Fibroblast of skin of left biceps (primary cell): ENCODE data around the gene TUBA4B.
"Not testable (repeated sequence)": the region's sequence is repeated elsewhere in the genome, so short reads cannot be mapped to it uniquely, and the experiment has no call there.

ENCODE experiments used
- DNase-seq, 2 experiments: peaks; one replicate each; pipeline ENCODE4 v3.0.0-alpha.2; 2013; ENCODE audit warnings: low read depth in 2 of 2

The TUBA4B gene

DNA sequence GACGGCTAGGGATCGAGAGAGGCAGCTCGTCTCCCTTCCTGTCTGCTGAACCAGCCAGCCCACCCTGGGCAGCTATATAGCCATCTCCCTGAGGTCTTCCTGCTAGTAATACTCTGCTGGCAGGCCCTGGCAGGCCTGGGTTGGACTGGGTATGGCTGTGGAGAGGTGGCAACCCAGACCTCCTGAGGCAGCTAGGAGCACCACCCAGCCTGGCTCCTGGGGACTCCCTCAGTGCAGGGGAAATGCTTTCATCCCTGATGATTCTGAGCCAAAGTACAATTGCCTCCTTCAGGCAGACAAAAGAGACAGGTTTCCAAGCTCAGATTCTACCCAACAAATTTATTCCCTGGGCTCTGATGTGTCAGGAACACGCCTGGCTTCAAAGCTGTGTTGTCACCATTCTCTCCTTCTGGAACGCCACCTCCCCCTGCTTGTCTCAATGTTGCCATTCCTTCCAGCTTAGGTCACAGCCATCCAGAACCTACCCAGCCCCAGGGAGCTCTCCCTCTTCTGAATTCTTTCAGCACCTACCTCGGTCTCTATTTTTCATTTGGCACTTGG, 21.4 kb downstream of the TUBA4B start:
- DNase-seq = peak; percentile 49 to 50

DNA sequence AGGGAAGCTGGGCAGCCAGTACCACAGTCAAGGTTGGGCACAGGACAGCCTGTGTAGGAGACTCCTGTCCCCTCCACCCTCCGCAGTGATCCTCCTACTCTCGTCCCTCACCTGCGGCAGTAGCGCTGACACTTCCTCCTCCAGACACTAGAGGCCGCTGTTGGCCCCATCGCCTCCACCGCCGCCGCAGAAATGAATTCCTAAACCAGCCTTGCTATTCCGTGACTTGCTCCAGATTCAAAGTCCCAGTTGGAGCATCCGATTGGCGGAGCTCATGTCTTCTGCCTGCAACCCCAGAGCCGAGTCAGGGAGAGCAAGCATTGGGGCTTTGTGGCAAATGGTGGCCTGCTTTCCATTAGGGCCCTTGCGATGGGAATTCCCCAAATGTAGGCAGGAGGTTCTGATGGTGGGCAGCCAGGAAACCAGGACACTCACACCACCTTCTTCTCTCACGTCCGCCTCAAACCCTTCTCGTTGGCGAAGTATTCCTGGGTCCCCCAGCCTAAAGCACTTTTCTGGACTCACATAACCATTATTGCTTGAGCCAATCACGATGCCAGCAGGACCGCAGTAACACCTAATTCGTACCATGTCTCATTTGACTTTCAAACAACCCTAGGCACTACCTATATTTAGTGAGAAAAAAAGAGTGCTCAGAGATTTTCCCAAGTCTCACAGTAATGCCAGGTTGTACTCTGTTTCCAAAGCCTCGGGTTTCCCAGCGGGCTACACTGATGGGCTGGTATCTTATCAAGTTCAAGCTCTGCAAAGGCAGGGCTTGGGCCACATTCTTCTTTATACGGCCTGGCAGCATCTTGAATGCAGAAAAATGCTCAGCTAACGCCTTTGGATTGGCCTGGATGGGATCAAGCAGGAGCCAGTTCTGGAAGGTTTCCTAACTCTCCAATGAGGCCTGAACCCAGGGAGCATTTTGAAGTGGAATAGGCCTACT, 24.9 kb downstream of the TUBA4B start:
- peak; percentile 46 to 54 for DNase-seq

DNA sequence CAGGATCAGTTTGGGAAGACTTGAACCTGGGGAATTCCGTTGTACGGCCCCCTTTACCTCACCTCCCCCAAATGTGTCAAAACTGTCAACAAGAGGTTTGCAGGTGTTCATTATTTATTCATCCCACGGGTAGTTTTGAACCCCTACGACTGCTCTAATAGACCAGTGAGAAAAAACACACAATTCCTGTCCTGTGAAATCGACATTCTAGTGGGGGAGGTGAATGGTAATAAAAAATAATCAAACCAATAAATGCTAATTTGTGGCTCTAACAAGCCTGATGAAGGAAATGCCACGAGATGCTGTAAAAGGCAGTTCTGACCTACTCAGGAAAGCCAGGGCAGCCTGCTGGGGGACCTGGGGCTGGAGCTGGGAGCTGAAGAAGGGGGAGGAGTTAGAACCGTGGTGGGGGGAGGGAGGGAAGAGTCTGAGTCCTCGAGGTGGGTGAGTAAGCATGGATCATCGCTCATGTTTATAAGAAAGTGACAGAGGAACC, 25.7 kb downstream of the TUBA4B start:
- DNase-seq = no peak

- peak; percentile 98 for DNase-seq
Observed at GRCh38 chr2:219279151-219279915, 26.3 kb downstream of the TUBA4B start, which contains the start of gene DNAJB2. TSS of gene DNAJB2 (plus strand) at chr2:219279366. CDS start at chr2:219279834, 468 bp downstream.

DNA sequence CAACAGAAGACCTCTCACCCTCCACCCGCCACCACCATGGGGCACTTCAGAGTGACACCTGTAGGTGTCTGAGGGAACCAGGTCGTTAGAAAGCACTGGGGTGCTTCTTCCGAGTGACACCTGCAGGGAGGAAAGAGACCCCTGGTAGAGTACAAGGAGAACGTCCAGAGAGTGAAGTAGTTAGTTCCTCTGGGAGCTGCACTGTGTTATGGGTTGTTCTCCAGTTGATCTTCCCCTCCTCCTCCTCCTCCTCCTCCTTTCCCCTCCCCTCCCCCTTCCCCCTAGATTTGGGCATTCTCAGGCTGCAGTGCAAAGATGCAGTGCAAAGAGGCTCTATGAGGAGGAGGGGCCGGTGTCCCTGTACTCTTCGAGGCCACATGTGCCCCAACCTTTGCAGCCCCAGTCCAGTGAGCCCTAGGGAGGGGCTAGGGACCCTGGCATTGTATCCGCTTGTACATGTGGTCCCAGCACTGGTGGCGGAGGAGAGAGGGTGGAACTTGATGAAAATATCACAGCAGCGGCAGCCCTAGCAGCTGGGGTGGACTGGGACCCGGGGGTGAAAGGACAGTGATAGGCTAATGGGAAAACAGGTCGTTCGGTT, 27.0 kb downstream of the TUBA4B start:
- DNase-seq = no peak

DNA sequence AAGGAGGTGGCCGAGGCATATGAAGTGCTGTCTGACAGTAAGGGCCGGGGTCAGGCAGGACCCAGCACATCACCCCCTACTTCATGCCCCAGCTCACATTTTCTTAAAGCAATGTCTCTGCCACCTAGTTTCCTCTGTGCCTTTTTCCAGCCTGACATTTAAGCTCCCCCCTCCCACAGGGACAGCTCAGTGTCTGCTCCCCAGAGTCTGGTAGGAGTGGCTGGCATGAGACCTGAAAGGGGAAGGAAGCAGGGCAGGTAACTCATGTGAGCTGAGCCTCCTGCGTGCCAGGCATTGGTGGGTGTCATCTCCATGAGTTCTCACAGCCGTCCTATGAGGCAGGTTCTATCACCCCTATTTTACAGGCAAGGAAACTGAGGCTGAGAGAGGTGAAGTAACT, 27.6 kb downstream of the TUBA4B start:
- DNase-seq = no peak

DNA sequence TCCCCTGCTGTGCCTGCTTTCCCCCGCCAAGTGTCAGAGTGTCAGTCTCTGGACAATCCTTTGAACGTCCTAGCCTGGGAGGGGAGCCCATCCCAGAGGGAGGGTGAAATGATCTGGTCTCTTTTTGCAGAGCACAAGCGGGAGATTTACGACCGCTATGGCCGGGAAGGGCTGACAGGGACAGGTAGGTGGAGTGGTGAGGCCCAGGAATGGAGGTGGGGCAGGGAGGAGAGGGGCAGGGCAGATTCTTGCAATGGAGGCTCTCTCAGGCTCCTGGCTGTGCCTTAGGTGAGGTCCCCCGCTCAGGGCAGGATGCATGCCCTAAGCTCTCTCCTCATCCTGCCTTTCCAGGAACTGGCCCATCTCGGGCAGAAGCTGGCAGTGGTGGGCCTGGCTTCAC, 28.5 kb downstream of the TUBA4B start:
- no peak for DNase-seq

- DNase-seq = no peak
Observed at GRCh38 chr2:219282375-219282774, 29.3 kb downstream of the TUBA4B start.

DNA sequence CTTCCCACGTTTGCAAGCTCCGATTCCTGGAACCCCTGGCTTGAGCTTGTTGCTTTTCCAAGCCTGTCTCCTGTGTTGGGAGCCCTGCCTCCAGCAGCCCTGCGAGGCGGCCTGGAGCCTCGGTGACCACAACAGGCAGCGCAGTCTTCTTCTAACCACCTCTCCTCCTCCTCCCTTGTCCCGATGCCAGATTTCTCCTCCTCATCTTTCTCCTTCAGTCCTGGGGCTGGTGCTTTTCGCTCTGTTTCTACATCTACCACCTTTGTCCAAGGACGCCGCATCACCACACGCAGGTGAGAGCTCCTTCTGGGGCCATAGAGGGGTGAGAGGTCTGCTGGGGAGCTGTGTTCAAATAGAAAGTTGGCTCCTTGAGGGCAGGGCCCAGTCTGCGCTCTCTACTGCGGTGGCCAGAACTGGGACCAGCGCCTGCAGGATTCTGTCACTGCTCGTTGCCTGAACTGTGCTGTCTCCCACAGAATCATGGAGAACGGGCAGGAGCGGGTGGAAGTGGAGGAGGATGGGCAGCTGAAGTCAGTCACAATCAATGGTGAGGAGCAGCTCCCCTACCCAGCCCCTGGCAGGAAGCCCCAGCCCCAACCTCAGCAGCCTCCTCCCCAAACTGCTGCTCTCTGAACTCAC, 30.0 kb downstream of the TUBA4B start:
- DNase-seq = no peak

DNA sequence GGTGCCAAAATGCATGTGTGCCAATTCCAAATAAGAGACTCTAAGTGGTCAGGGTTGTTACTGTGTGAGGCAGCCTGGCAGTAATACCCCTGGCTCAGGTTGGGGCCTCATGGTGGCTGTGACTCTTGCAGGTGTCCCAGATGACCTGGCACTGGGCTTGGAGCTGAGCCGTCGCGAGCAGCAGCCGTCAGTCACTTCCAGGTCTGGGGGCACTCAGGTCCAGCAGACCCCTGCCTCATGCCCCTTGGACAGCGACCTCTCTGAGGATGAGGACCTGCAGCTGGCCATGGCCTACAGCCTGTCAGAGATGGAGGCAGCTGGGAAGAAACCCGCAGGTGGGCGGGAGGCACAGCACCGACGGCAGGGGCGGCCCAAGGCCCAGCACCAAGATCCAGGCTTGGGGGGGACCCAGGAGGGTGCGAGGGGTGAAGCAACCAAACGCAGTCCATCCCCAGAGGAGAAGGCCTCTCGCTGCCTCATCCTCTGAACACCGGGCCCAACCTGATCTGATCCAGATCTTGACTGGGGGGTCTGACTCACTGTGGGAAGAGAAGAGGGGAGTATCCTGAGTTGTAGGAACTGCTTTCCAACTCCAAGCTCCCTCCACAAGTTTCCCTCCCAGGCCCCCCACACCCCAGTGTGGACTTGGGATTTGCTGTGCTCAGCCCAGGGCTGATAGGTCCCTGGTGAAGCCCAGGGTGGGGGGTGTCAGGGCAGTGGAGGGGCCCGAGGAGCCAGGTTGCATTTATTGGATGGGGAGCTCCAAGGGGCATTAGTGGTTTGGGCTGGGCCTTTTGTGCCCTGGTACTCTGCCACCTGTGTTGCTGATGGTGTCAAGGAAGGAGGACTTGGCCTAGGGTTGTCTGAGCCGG, 31.7 kb downstream of the TUBA4B start:
- no peak for DNase-seq

DNA sequence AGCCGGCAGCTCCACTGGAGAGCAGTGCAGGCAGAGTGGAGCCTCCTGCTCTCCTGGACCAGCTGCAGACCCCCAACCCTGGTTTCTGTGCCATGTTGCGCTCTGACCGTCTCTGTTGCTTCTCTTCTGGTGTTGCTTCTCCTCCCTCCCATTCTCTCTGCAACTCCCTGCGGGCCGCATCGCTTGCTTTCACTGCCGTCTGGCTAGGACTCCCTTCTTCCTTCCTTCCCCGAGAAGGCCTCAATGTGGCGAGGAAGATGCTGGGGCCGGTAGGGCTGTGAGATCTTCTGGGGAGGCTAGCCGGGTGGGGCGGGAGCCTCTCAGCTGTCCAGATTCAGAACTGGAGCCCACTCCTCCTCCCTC, 32.3 kb downstream of the TUBA4B start:
- no peak for DNase-seq

GRCh38 chr2:219285894-219286425, 32.9 kb downstream of the TUBA4B start:
- peak; percentile 30 to 31 for DNase-seq

DNA sequence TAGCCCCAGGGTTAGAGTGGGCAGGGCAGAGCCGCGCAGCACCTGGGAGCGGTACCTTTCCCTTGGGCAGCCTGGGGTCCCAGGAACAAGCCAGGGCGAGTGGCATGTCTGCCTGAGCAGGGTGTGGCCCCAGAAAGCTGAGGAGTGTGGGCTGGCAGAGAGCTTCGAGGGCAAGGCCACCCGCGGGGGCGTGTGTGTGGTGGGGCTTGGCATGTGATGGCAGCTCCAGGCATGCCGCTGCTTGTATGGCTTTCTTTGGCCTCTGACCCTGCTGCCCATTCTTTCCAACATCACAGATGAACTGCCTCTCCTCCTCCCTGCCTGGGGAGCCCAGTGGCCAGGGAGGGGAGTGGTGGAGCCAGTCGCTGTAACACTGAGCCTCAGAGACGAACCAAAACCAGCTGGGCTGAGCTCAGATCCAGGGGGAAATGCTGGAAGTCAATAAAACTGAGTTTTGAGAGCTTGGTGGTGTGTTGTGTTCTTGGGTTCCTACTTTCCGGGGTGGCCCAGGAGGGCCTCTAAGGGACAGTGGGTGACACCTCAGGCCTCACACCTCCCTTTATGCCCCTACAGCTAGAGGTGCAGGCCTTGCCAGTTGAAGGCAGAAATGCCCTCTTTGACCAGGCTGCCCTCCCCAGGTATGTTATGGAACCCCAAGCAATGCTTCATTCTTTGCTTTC, 33.5 kb downstream of the TUBA4B start:
- DNase-seq = no peak

DNA sequence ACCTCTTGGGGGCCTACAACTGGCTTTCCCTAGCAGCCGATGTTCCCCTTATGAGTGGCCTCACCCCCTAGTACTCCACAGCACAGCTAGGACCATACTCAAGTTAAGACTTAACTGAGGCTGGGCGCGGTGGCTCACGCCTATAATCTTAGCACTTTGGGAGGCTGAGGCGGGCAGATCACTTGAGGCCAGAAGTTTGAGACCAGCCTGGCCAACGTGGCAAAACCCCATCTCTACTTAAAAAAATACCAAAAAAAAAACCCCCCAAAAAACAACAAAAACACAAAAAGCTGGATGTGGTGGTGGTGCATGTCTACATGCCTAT, 34.0 kb downstream of the TUBA4B start:
- not testable (repeated sequence) for DNase-seq

DNA sequence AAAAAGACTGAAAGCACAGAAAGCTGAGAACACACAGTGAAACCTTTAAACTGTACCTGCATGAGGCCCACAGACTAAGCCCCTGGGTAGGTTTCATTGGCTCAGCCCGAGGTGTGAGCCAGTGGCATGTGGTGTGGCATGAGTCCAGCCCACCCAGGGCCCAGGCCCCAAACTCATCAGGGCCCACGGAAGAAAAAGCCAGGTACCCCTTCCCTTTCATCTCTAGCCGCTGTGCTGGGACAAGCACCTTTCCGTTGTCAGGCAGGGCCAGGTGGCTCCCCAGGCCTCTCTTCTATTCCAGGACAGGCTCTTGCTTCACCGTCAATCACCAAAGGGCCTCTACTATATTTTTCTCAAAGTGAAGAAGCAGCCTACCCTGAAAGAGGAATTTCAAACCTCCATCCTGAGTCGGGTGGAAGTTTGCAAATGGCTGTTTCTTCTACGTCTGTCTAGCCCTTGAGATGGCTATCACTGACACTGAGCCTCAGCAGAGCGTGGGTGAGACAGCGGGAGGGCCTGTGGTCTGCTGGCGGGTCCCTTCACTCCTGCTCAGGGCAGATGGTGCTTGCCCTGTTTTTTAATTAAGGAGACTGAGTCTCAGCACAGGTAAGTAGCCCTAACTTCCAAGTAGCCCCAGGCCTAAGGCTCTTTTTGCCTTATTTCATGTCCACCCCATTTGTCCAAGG, 34.7 kb downstream of the TUBA4B start:
- no peak for DNase-seq

DNA sequence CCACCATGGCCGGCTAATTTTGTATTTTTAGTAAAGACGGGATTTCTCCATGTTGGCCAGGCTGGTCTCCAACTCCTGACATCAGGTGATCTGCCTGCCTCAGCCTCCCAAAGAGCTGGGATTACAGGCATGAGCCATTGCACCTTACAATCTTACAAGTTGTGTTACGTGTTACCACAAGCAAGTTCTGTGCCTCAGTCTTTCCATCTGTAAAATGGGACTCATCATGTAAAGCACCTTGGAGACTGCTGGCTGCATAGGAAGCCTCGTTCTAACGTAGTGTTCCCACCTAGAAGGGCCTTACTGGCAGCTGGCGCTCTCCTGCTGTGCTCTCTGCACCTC, 36.1 kb downstream of the TUBA4B start:
- DNase-seq = no peak

GRCh38 chr2:219289537-219290361, 36.7 kb downstream of the TUBA4B start:
- DNase-seq = peak; percentile 73 to 75
